HFF-Myc (cell line): ENCODE results near the gene OIT3.

ENCODE experiments used
- DNase-seq: peaks from one replicate; pipeline ENCODE4 v3.0.0-alpha.2; 2011; ENCODE audit warnings: low read depth; ENCODE audit errors: extremely low read depth
- H3K4me3 ChIP-seq: replicated peaks from 2 replicates; pipeline ENCODE4 v1.5.1; 2011; ENCODE audit warnings: low read depth, mild to moderate bottlenecking, control low read depth, low read length
- CTCF ChIP-seq: IDR thresholded peaks from 2 replicates; pipeline ENCODE4 v1.5.1; 2012; ENCODE audit warnings: mild to moderate bottlenecking, low read depth, low read length, control low read depth; ENCODE audit errors: missing control alignments

Gene OIT3

GRCh38 chr10:72885953-72886352 lies 7.6 kb upstream of the OIT3 start:
- DNase-seq = no peak
- H3K4me3 ChIP-seq = no peak overlapping the region
- TF ChIP-seq CTCF = no peak

- DNase-seq = no peak
- no peak for TF ChIP-seq CTCF
- no peak overlapping the region for H3K4me3 ChIP-seq
Measured at GRCh38 chr10:72886621-72887020, 6.9 kb upstream of the OIT3 start.

- H3K4me3 ChIP-seq = no peak overlapping the region
- no peak for DNase-seq
- no peak for TF ChIP-seq CTCF
Measured at GRCh38 chr10:72887043-72887442, 6.5 kb upstream of the OIT3 start.

- no peak for TF ChIP-seq CTCF
- H3K4me3 ChIP-seq = no peak overlapping the region
- DNase-seq = no peak
Measured at GRCh38 chr10:72888151-72888638, 5.3 kb upstream of the OIT3 start.

- no peak for DNase-seq
- H3K4me3 ChIP-seq = no peak overlapping the region
- no peak for TF ChIP-seq CTCF
Measured at GRCh38 chr10:72889391-72889831, 4.1 kb upstream of the OIT3 start.

GRCh38 chr10:72890086-72890485 lies 3.5 kb upstream of the OIT3 start:
- DNase-seq = no peak
- no peak overlapping the region for H3K4me3 ChIP-seq
- TF ChIP-seq CTCF = no peak

- no peak for TF ChIP-seq CTCF
- DNase-seq = no peak
Measured at GRCh38 chr10:72895236-72895850, 1.8 kb downstream of the OIT3 start.

More at GRCh38 chr10:72895236-72895850, 1.8 kb downstream of the OIT3 start:
- no peak overlapping the region for H3K4me3 ChIP-seq
